Rectal smooth muscle tissue (tissue), 1 donor: ENCODE results near the gene YKT6.

Experiments used
- H3K27ac ChIP-seq: one replicate; pipeline ENCODE4 v1.7.0; 2013; ENCODE audit warnings: low read depth, low read length, inconsistent platforms
- H3K27me3 ChIP-seq: one replicate; pipeline ENCODE4 v1.7.0; 2013; ENCODE audit warnings: low read length; ENCODE audit not compliant: control insufficient read depth, insufficient read depth
- H3K36me3 ChIP-seq: one replicate; pipeline ENCODE4 v1.7.0; 2013; ENCODE audit warnings: low read length; ENCODE audit not compliant: control insufficient read depth, insufficient read depth
- H3K4me1 ChIP-seq: one replicate; pipeline ENCODE4 v1.7.0; 2013; ENCODE audit warnings: low read length; ENCODE audit not compliant: control insufficient read depth, insufficient read depth
- H3K4me3 ChIP-seq: one replicate; pipeline ENCODE4 v1.7.0; 2013; ENCODE audit warnings: low read length
- H3K9ac ChIP-seq: one replicate; pipeline ENCODE4 v1.7.0; 2013; ENCODE audit warnings: low read length

The YKT6 gene

GRCh38 chr7:44251881-44252280, 51.1 kb downstream of the YKT6 start:
- Histone ChIP-seq H3K4me3 (no peak overlapping the region), H3K9ac (no peak overlapping the region), H3K27me3 (no peaks in the 10 kb centered on the region), H3K36me3 (no peaks in the 10 kb centered on the region), H3K27ac (no peak overlapping the region), H3K4me1 (no peaks in the 10 kb centered on the region)

GRCh38 chr7:44256459-44256858, 55.7 kb downstream of the YKT6 start:
- H3K4me3 ChIP-seq: no peak overlapping the region
- H3K36me3 ChIP-seq: no peaks in the 10 kb centered on the region
- peaks cover 17% of the 10 kb centered on the region for H3K4me1 ChIP-seq
- no peaks in the 10 kb centered on the region for H3K27me3 ChIP-seq
- no peak overlapping the region for H3K9ac ChIP-seq
- H3K27ac ChIP-seq: no peak overlapping the region

GRCh38 chr7:44257213-44257612, 56.4 kb downstream of the YKT6 start:
- Histone ChIP-seq H3K4me1 (peaks cover 17% of the 10 kb centered on the region), H3K4me3 (no peak overlapping the region), H3K27me3 (no peaks in the 10 kb centered on the region), H3K9ac (no peak overlapping the region), H3K36me3 (no peaks in the 10 kb centered on the region), H3K27ac (no peak overlapping the region)

GRCh38 chr7:44257618-44258422, 57.0 kb downstream of the YKT6 start:
- peak overlapping the region; percentile 31 for H3K4me3 ChIP-seq
- no peaks in the 10 kb centered on the region for H3K27me3 ChIP-seq
- peak overlapping the region; percentile 13 for H3K9ac ChIP-seq
- H3K27ac ChIP-seq: peak overlapping the region; percentile 17
- H3K36me3 ChIP-seq: no peaks in the 10 kb centered on the region
- H3K4me1 ChIP-seq: peaks cover 17% of the 10 kb centered on the region

GRCh38 chr7:44258423-44258760, 57.6 kb downstream of the YKT6 start:
- Histone ChIP-seq H3K4me3 (no peak overlapping the region), H3K27ac (no peak overlapping the region), H3K9ac (no peak overlapping the region), H3K27me3 (no peaks in the 10 kb centered on the region), H3K4me1 (peaks cover 17% of the 10 kb centered on the region), H3K36me3 (no peaks in the 10 kb centered on the region)

- H3K9ac ChIP-seq: no peak overlapping the region
Measured at GRCh38 chr7:44258865-44259546, 58.2 kb downstream of the YKT6 start.

GRCh38 chr7:44259547-44260457, 59.0 kb downstream of the YKT6 start:
- Histone ChIP-seq H3K9ac (no peak overlapping the region), H3K4me1 (peaks cover 17% of the 10 kb centered on the region), H3K27me3 (no peaks in the 10 kb centered on the region), H3K4me3 (no peak overlapping the region), H3K27ac (no peak overlapping the region), H3K36me3 (no peaks in the 10 kb centered on the region)

More at GRCh38 chr7:44258865-44259546, 58.2 kb downstream of the YKT6 start:
- Histone ChIP-seq H3K36me3 (no peaks in the 10 kb centered on the region), H3K4me1 (peaks cover 17% of the 10 kb centered on the region), H3K4me3 (no peak overlapping the region), H3K27ac (no peak overlapping the region), H3K27me3 (no peaks in the 10 kb centered on the region)

- no peaks in the 10 kb centered on the region for H3K27me3 ChIP-seq
- peaks cover 17% of the 10 kb centered on the region for H3K4me1 ChIP-seq
- H3K27ac ChIP-seq: no peak overlapping the region
- H3K36me3 ChIP-seq: no peaks in the 10 kb centered on the region
- H3K4me3 ChIP-seq: no peak overlapping the region
- no peak overlapping the region for H3K9ac ChIP-seq
Measured at GRCh38 chr7:44261240-44261639, 60.5 kb downstream of the YKT6 start.

GRCh38 chr7:44262031-44262430, 61.3 kb downstream of the YKT6 start:
- Histone ChIP-seq H3K4me3 (no peak overlapping the region), H3K9ac (no peak overlapping the region), H3K27ac (no peak overlapping the region), H3K27me3 (no peaks in the 10 kb centered on the region), H3K36me3 (no peaks in the 10 kb centered on the region), H3K4me1 (peaks cover 17% of the 10 kb centered on the region)

- Histone ChIP-seq H3K27ac (no peak overlapping the region), H3K9ac (no peak overlapping the region), H3K27me3 (no peaks in the 10 kb centered on the region), H3K4me1 (peaks cover 6% of the 10 kb centered on the region), H3K4me3 (no peak overlapping the region), H3K36me3 (no peaks in the 10 kb centered on the region)
Measured at GRCh38 chr7:44263326-44264082, 62.7 kb downstream of the YKT6 start.
